ENCODE results near the gene FLNA.
"Not testable (repeated sequence)": the region's sequence is repeated elsewhere in the genome, so short reads cannot be mapped to it uniquely, and the experiment has no call there.

The FLNA gene

DNA sequence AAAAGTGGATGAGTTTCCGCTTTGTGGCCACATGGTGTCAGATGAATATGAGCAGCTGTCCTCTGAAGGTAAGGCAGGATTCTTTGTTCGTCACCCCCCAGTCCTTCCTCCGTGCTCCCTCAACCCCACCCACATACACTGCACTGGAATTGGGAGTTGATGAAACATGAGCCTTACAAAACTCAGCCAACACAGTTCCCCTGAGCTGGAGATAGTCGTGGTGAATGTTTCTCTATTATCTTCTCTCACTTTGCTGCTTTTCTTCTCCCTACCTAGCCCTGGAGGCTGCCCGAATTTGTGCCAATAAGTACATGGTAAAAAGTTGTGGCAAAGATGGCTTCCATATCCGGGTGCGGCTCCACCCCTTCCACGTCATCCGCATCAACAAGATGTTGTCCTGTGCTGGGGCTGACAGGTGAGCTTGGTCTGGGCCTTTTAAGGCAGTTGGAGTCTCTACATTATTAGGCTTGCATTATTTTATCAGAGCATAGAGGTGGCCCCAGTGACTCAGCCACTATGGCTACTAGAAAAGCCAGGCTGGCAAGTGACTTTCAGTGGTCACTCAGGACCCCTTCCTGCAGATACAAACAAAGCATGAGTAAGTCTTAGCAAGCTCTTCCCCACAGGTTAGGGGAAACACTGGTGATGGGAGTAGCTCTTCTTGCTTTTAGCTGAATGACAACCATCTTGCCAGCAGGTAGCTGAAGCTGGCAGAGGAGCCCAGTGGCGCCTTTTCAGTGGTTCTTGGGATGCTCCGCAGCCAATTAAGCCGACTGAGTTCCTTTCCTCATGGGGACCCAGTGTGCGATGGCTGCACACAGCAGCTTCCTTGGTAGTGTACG lies 25.3 kb upstream of the FLNA start:
- no peak for DNase-seq

DNA sequence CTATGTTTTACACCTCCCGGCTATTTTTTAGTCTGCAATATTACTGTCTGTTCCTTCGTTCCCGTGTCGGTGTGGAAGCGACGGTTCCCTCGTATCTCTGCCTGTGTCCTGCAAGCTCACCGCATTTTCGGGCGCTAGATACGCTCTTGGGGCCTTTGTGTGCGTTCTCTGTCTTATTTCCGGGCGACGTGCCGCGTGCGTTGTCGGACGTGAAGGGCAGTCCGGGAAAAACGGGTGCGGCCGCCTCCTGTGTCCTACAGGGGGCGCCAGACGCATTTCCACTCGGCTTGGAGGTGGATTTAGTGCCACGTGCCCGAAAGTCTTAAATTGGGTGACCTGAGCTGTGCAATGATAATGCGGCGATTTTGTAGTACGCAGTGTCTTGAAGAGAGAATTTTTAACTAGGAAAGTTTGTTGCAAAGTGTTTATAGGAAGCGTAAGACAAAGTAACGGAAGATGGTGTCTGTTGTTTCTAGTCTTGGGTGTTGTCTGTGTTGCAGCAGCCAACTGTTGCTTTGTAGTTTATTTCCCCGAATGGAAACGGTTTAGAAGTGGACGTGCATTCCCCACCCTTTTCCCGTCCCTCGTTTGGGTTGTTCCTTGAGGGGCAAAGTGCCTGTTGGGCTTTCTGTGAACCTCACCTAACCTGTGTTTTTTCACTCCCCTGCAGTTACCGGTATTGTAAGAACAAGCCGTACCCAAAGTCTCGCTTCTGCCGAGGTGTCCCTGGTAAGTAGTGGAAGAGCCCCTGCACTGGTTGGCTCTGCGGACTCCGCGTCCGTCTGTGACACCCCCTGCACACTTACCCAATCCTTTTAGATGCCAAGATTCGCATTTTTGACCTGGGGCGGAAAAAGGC lies 24.5 kb upstream of the FLNA start:
- DNase-seq: peak; percentile 87

DNA sequence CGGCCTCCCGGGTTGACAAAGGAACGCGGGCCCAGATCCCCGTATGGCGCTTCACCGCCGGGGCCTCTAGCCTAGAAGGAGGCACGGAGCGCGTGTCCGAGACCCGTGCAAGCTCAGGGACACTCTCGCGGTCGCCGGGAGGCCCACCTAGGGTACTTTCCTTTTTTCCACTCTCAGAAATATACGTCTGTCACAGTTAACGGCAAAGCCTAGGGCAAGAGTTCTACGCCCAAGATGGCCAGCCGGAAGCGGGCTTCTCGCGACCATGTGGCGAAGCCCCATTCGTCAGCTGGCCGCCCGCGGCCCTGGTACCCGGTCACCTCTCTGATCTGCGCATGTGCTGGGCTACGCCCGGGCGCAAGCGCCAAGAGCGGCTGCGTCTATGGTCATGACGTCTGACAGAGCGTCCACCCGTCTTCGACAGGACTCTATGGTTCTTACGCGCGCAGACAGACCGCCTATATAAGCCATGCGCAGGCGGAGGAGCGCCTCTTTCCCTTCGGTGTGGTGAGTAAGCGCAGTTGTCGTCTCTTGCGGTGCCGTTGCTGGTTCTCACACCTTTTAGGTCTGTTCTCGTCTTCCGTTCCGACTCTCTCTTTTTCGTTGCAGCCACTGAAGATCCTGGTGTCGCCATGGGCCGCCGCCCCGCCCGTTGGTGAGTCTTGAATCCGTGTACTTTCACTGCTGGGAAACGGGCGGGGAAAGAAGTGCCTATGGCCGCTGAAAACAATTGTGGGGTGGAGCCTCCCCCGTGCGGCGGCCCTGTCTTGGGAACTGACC lies 23.6 kb upstream of the FLNA start, which contains the start of gene RPL10:
Gene RPL10 (plus strand): TSS at position 490 of the 780 bp plus-strand sequence. CDS start 143 bp downstream, at position 633.
- peak; percentile 99 for DNase-seq

DNA sequence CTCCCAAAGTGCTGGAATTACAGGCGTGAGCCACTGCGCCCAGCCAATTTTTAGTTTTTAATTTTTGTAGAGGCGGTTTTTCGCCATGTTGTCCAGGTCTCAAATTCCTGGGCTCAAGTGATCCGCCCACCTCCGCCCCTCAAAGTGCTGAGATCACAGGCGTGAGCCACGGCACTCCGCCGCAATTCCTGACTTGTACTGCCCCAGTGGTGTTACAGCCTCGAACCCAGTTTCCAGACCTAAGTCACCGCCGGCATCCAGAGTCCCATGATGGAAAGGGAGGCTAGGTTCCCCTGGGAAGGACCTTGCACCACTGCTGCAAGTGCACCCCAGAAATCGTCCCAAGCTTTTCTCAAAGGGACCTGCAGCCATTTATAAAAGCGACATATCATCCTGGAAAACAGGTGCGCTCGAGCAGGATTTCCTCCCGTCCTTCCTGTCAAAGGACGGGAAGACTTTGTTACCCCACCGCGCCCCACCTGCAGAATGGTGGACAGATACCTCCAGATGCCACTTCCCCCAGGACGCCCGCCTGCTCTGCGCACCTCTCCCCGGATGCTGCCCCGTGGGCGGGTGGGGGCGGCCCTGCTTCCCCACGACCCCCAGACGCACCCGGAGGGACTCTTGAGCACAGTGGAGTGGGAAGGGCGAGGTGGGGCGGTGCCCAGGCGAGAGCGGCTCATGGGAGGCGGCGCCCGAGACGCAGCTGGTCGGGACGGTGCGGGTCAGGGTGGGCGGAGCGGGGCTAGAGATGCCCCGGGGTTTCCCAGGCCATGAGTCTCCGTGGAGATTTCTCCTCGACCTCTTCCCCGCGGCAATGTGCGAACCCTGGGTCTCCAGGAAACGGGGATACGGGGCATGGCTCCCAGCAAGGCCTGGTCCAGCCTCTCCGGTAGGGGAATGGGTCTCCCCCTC lies 22.8 kb upstream of the FLNA start:
- DNase-seq: peak; percentile 90

DNA sequence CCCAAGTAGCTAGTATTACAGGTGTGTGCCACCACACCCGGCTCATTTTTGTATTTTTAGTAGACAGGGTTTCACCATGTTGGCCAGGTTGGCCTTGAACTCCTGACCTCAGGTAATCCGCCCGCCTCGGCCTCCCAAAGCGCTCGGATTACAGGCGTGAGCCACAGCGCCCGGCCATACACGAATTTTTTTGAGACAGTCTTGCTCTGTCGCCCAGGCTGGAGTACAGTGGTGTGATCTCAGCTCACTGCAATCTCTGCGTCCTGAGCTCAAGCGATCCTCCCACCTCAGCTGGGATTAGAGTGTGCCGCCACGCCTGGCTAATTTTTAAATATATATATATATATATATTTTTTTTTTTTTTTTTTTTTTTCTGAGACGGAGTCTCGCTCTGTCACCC lies 21.9 kb upstream of the FLNA start:
- DNase-seq: not testable (repeated sequence)

DNA sequence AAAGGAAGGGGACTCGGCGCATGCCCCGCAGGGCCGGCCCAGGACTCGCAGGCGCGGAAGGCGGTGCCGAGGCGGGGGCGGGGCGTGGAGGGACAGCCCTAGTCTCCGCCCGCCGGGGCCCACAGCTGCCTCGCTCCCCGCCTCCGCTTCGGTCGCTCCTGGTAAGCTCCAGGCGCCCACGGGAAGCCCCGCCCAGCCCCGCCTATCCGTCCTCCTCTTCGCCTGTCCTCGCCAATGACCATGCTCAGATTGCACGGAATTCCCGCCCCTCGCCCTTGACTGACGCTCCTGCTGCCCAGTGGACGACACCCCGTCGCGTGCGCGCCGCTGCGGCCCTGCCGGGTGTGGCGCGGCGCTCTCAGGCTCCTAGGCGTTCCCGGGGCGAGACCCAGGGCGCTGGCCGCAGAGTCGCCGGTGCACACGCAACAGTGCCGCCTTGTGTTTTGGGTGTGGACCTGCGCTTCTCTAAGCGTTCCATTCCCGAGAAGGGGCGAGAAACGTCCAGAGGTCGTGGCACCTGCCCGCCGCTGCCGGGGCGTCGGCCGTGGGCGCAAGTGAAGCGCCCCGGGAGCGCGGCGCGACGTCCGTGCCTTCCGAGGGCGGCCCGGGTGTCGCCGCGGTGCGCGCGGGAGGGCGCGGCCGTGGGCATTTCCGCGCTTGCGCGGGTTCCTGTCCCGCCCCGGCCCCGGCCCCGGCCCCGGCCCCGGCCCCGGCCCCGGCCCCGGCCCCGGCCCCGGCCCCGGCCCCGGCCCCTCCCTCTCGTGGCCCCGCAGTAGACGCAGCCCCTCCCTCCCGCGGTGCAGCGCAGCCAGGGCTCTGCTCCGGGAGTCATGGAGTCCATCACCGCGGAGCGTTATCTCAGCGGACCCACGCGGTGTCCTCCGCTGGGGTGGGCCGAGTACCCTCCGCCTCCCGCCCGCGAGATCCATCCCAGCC lies 15.6 kb upstream of the FLNA start:
- not testable (repeated sequence) for DNase-seq

DNA sequence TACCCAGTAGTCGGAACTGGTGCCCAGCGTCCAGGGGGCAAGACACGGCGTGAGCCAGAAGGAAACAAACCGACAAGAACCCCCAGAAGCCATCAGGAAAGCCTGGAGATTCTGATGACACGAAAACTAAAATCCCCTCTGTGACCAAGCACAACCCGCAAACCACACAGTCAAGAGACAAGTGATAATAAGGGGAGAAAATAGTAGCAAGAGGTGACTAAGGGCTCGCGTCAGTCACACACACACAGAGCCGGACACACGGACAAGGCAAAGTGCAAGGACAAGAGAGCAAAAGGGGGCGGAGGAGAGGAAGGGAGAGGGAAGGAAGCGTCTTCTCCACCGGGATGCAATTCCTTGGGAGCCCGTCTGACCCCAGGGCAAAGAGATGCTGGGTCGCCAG lies 14.2 kb upstream of the FLNA start:
- DNase-seq: not testable (repeated sequence)

DNA sequence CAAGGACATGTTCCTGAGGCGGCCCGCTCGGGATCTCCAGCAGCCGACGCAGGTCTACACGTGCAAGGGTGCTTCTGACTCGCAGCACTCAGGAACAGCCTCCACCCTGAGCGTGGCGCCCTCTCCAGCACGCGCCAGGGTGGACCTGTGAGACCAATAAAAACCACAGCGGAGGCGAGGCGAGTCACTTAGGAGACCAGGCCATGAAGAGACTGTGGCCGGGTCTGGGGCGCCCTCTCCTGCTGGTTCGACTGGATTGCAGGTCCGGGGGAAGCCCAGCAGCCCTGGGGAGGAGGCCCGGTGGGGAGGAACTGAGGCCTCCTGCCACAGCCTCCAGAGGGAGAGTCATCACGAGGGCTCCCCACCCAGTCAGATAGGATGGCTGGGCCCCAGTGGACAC lies 13.7 kb upstream of the FLNA start:
- DNase-seq: not testable (repeated sequence)

DNA sequence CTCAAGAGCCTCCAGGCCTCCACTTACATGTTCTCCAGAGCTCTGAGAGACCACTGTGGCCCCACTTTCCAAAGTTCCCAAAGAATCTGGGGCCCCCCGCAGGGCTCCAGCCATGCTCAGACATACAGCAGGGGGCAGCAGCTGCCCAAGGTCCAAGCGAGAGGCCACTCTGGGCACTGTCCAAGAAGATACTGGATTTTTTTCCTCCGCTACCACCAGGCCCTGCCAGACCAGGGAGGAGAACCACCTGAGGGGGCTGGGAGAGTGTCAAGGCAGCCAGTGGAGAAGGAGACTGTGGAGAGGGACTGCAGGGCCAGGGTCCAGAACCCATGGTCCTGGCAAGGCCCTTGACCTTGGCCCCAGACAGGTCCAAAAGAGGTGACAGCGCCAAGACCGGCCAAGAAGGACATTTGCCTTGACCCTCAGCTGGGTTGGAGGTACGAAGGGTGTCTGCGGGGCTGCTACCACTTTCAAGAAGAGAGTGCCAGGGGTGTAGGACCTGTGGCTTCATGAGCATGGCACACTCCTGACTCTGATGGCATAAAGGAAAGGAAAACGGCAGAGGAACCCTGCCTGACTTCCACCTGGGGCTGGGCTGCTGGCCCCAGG lies 10.0 kb upstream of the FLNA start:
- no peak for DNase-seq

DNA sequence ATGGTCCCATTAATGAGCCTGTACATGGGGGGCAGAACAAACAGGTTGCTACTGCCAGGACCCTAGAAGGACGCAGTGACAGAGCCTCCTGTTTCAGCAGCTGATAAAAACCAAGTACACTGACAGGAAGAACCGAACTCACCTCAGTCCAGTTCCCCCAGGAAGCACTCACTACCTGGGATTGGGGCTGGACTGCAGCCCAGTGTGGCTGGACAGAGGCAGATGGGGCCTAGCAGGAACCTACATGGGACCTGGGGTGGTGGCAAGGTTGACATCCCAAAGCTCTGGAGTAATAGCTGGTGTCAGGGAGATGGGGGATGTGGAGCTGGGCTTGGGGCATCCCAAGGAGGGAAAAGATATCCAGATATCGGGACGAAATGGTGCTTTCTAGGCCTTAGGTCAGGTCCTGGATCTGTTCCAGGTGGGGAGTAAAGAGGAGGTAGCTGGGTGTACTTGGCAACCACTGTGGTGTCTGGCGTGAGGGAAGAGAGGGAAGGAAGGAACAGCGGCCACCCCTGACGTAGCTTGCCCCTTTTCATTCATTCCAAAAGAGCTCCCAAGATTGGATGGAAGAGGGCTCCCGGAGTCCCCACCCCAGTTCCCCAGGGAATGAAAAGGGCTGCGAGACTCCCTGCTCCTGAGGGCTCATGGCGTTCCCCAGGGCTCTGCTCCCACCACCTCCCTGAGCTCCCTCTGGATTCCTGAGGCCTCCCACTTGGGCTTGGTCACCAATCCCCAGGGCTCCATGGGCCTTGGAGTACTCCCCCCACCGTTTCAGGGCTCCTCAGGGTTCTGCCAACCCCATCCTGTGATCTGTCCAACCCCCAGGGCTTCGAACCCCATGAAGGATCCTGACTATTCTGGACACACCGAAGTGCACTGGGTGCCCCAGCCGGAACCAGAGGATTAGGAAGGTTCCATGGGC lies 9.2 kb upstream of the FLNA start:
- DNase-seq: no peak

DNA sequence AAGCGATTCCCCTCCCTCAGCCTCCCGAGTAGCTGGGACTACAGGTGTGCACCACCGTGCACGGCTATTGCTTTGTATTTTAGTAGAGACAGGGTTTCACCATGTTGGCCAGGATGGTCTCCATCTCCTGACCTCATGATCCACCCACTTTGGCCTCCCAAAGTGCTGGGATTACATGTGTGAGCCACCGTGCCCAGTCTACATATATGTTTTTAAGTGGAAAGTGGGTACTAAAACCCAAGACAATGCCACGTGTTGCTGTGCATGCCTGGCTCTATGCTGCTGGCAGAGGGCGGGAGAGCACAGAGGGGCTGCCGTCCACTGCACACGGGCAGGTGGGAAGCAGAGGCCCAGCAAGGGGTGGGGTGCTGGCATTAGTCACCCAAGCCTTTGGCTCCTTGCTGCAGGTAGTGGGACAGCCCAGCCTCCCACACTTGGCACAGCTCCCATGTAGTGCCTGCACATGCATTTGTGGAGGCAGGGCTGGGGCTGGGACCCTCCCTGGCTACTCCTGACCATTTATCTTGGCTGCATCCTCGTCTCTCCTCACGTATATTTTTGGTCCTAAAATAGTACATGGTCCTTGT lies 8.1 kb upstream of the FLNA start:
- DNase-seq: no peak

DNA sequence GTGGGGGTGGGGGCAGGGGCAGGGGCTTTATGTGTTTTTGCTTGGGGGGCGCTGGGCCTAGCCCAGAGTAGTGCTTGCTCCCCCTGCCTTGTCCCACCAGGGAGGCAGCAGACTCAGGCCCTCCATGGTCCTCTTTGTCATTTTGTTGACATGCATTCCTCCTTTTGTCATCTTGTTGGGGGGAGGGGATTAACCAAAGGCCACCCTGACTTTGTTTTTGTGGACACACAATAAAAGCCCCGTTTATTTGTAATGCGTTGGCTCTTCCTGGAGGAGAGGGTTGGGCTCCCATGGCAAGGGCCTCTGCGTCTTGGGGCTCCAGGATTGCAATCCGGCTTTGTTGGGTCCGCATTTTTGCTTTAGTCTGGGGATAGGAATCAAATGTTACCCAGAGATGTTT lies 6.8 kb upstream of the FLNA start:
- no peak for DNase-seq

DNA sequence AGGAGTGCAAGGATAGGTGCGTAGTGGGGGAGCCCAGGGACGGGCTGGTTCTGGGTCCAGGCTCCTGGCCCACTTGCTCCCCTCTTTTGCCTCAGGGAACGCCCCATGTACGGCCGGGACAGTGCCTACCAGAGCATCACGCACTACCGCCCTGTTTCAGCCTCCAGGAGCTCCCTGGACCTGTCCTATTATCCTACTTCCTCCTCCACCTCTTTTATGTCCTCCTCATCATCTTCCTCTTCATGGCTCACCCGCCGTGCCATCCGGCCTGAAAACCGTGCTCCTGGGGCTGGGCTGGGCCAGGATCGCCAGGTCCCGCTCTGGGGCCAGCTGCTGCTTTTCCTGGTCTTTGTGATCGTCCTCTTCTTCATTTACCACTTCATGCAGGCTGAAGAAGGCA lies 6.4 kb upstream of the FLNA start:
- DNase-seq: no peak

DNA sequence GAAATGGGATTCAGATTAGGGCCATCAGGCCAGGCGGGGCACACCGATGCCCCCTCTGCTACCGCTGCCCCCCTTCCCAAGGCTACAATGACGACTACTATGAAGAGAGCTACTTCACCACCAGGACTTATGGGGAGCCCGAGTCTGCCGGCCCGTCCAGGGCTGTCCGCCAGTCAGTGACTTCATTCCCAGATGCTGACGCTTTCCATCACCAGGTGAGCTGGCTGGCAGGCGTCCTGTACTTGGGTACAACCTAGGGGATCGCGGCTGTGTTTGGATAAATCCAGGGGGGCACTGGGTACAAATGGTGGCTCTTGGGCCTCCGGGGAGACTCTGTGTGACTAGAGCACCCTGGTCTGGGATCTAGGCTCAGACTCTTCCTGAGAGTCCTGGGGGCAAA lies 5.7 kb upstream of the FLNA start:
- no peak for DNase-seq

DNA sequence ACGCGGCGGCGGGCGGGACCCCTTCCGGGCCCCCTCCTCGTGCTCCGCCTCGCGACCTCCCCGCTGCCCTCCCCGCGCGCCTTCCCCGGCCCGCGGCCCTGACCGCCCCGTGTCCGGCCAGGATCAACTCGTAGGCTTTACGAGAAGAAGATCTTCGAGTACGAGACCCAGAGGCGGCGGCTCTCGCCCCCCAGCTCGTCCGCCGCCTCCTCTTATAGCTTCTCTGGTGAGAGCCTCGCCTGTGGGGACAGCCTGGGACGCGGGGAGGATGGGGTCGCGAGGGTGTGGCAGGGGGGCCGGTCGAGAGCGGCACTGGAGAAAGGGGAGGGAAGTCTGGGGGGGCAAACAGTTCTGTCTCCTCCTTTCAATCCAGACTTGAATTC lies 5.1 kb upstream of the FLNA start:
- DNase-seq: no peak

DNA sequence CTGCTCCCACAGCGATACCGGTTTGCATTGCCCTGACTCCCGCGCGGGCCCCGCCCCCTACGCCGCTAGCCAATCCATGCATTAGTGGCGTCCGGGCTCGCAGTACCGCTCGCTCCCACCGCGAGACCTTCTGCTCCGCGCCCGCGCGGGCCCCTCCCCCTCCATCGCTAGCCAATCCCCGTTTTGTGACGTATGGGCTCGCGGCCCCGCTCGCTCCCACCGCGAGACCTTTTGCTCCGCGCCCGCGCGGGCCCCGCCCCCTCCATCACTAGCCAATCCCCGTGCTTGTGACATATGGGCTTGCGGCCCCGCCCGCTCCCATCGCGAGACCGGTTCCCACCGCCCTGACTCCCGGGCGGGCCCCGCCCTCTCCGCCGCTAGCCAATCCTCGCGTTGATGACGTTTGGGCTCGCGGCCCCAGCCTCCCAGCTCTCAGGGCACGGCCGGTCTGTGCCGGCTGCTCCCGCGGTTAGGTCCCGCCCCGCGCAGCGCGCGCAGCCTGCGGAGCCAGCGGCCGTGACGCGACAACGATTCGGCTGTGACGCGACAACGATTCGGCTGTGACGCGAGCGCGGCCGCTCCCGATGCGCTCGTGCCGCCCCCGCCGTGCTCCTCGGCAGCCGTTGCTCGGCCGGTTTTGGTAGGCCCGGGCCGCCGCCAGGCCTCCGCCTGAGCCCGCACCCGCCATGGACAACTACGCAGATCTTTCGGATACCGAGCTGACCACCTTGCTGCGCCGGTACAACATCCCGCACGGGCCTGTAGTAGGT lies 4.5 kb upstream of the FLNA start, which contains the start of gene EMD:
Gene EMD (plus strand): TSS at position 497 of the 770 bp plus-strand sequence. CDS start 190 bp downstream, at position 687.
- DNase-seq: peak; percentile 100

DNA sequence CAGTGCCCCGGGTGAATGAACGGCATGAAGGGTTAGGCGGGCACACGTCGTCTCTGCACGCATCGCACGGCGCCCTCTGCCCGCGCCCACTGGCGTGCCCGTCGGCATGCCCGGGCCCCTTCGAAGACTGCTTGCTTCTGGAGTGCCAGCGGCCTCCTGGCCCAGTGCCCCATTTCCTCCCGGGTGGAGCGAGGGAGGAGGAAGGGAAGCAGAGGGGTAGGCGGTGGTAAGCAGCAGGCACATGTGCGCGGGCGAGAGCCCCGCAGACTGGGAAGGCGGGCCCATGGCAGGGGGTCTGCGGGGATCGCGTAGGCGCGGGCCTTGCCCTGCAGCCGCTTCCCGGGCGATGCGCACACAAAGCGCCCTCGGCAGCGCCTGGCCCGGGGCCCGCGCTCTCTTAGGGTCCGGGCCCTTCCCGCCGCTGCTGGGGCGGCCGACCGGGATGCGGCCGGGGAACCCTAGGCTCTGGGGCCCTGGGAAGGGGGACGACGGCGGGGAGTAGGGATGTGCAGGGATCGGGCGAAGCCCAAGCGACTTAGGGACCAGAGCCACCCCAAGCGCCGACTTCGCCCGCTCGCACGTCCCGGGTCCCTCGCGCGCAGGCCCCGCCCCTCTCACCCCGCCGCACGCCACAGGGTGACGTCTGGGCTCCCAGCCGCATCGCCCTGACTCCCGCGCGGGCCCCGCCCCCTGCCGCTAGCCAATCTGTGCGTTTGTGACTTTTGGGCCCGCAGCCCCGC lies 3.8 kb upstream of the FLNA start:
- DNase-seq: no peak

All from NCI-H82 (cell line).